ENCODE measurements around the gene TEX11. TPM values are rescaled to one million over a fixed set of nuclear protein-coding genes. Genes with fewer than 3 reads are reported as not detected.

TEX11 gene
- total RNA-seq, 4 donors from 2014 or later = not detected

GRCh38 chrX:70479247-70479921, 429.1 kb downstream of the TEX11 start:
- H3K4me3 ChIP-seq (ENCODE audit: low read depth, poor library complexity, severe bottlenecking) = no peak overlapping the region
- DNase-seq (ENCODE audit: low spot score in 2 of 2) = no peak
- intact Hi-C loops (cut with DNase I; ENCODE audit: low total_unique reads) = no loop called here
- TF ChIP-seq POLR2A (IDR thresholded peaks at IDR 0.05) = no peak
- no peak for TF ChIP-seq CTCF (IDR thresholded peaks at IDR 0.05)
- 64 to 71% methylated on average over 4 of the region's 4 CpGs for WGBS, 2 donors

Other genes with a start within 250 kb of the TEX11 start
- not detected for gene SLC7A3, start 22.4 kb upstream of the TEX11 start, total RNA-seq
- gene SNX12, start 159.6 kb upstream of the TEX11 start, total RNA-seq = 100 to 1,000 TPM in 1 of 4 donors, 10 to 100 TPM in 3; 55.0 to 102 (median 70.4) TPM
- gene FOXO4, start 187.1 kb upstream of the TEX11 start, total RNA-seq = 10 to 100 TPM; 17.7 to 29.9 (median 23.3) TPM
- 1 to 10 TPM in 1 of 4 donors, not detected in 3; 1.9 TPM for gene CXorf65, start 198.0 kb upstream of the TEX11 start, total RNA-seq
- 10 to 100 TPM in 2 of 4 donors, 1 to 10 TPM in 2; 7.0 to 19.8 (median 10.6) TPM for gene IL2RG, start 202.9 kb upstream of the TEX11 start, total RNA-seq
- gene MED12, start 209.9 kb upstream of the TEX11 start, total RNA-seq = 10 to 100 TPM; 27.3 to 42.9 (median 31.7) TPM
- gene NLGN3, start 236.1 kb upstream of the TEX11 start, total RNA-seq = under 1 TPM; 0.21 to 0.52 (median 0.43) TPM

All from lower leg skin (tissue), 4 donors.